ENCODE measurements around the gene MTA3.

Gene MTA3

DNA sequence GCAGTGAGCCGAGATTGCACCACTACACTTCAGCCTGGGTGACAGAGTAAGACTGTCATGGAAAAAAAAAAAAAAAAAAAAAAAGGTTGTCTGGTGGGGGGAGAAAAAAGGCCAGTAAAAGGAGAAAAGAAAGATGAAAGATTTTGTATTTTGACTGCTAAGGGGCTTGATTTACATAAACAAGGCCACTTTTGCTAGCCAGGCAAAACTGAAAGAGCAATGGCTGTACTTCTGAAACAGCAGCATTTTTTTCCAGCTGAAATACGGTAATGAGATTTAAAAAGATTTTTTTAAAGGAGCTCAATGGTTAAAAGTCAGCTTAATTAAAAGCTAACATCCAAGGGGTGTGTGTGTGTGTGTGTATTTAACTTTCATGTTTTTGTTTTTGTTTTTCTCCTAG, 206.8 kb downstream of the MTA3 start:
- no peak for FAIRE-seq
- TF ChIP-seq, protein P1, sequence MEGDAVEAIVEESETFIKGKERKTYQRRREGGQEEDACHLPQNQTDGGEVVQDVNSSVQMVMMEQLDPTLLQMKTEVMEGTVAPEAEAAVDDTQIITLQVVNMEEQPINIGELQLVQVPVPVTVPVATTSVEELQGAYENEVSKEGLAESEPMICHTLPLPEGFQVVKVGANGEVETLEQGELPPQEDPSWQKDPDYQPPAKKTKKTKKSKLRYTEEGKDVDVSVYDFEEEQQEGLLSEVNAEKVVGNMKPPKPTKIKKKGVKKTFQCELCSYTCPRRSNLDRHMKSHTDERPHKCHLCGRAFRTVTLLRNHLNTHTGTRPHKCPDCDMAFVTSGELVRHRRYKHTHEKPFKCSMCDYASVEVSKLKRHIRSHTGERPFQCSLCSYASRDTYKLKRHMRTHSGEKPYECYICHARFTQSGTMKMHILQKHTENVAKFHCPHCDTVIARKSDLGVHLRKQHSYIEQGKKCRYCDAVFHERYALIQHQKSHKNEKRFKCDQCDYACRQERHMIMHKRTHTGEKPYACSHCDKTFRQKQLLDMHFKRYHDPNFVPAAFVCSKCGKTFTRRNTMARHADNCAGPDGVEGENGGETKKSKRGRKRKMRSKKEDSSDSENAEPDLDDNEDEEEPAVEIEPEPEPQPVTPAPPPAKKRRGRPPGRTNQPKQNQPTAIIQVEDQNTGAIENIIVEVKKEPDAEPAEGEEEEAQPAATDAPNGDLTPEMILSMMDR (IDR thresholded peaks at IDR 0.05; ENCODE audit: insufficient read depth, missing control alignments): no peak

DNA sequence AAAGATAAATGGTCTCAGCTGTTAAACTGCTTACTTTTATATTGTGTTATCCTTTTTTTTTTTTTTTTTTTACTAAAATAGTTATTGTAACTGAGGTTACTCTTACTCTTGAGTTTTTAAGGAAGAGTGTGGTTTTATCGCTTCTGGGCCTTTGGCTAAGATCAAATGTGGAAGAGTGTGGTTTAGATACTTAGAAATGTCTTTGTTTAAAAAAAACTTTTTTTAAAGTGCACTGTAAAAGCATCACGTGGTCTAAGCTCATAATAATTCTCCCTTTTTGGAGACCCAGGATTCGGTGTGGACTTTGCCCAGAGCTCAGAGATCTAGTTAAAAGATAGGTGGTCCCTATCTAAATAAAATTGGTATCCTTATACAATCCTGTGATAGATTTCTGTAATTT, 207.4 kb downstream of the MTA3 start:
- FAIRE-seq (no peak), DNase-seq (ENCODE audit: insufficient read length, low spot score) (no peak)
- TF ChIP-seq, protein P1 (IDR thresholded peaks at IDR 0.05; ENCODE audit: insufficient read depth, missing control alignments): no peak

More for the DNA sequence above, 206.8 kb downstream of the MTA3 start:
- no peak for DNase-seq (ENCODE audit: insufficient read length, low spot score)

DNA sequence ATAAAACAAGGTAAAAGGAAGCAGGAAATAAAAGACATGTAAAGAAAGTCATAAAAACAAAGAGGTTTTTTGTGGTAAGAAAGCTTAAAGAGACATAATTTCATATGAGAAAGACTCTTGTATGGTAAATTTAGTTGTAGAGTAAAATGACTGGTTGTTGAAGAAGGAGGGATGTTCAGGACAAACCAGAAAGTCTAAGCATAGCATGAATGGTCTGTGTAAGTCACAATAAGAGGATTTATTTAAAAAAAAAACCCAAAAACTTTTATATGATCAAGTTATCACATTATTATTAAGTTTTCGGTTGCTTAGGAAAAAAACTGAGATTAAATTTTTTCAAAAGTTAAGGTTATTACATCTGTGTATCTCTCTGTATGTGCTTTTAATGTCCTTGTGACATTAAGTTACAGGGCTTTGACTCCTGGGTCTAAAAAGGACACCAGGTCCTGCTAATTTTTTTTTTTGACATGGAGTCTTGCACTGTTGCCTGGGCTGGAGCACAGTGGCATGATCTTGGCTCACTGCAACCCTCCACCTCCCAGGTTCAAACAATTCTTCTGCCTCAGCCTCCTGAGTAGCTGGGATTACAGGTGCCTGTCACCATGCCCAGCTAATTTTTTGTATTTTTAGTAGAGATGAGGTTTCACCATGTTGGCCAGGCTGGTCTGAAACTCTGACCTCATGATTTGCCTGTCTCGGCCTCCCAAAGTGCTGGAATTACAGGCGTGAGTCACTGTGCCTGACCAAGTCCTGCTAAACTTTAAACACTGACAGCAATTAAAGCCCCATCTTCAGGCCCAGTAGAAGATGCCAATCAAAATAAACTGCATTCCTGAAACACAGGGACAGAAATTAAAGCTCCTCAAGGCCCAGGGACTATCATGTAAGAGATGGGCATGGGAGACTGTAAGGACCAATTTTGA, 209.7 kb downstream of the MTA3 start:
- no peak for DNase-seq (ENCODE audit: insufficient read length, low spot score)
- FAIRE-seq: no peak
- TF ChIP-seq, protein P1 (IDR thresholded peaks at IDR 0.05; ENCODE audit: insufficient read depth, missing control alignments): no peak

DNA sequence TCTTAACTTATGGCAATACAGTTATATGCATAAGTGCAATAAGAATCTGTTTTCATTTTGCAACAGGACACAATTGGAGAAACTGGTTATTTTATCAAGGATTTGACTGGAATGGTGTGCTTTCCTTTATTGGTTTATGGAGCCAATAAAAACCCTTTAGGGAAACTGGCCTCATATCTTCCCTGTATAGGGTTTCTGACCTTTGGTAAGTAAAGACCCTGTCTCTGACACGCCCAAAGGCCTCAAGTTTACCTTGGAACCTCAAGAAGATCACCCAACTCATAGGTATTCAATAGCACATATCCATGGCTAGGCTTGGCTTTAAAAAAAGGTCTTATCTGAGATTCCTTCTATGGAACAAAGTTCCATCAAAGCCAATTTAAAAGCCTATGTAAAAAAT, 212.7 kb downstream of the MTA3 start:
- FAIRE-seq: no peak
- no peak for DNase-seq (ENCODE audit: insufficient read length, low spot score)
- TF ChIP-seq, protein P1 (IDR thresholded peaks at IDR 0.05; ENCODE audit: insufficient read depth, missing control alignments): no peak

DNA sequence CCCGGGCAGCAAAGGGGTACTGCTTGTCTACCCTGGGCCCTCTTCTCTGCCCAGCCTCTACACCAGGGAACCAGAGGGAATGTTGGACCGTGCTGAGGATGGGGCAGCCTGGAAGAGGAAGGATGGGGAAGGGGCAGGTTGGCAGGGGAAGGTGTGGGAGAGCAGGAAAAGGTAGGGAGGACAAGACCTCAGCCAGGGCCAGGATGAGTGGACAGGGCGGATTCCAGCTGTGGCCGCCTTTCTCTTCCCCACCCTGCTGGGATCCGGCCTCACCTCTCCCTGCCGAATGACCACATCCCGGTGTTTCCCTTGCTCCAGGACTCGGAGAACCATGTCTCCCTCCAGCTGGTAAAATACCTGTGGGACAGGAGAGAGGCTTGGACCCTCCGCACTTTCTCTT, 215.1 kb downstream of the MTA3 start:
- no peak for DNase-seq (ENCODE audit: insufficient read length, low spot score)
- TF ChIP-seq, protein P1 (IDR thresholded peaks at IDR 0.05; ENCODE audit: insufficient read depth, missing control alignments): no peak
- no peak for FAIRE-seq

DNA sequence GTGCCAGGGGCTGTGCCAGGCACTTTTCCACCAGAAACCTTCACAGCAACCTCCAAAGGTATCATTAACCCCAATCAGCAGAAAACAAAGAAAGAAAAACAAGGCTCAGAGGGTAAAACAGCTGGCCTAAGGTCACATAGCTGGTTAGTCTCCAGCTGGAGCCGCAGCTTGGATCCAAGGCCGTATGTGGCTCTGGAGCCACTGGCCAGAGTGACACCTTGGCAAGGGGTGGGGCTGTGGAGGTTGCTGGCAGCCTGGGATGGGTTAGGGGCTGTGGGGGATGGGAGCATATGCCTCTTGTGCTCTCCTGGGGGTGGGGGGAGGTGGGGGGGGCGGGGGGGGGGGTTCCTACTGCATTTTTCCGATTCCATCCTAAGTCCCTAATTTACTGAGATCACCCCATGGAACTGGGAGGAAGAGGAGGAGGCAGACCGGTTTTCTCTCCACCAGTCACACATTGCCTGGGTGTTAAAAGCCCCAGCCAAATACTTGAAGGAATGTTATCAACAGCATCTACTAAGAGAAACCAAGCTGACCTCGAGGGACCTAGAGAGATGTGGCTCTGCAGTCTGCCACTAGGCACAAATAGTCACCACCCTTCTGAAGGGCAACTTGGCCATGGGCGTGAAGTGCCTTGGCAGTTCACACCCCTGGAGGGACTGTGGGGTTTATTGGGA, 215.9 kb downstream of the MTA3 start:
- DNase-seq (ENCODE audit: insufficient read length, low spot score) (no peak), FAIRE-seq (no peak)
- TF ChIP-seq, protein P1 (IDR thresholded peaks at IDR 0.05; ENCODE audit: insufficient read depth, missing control alignments): no peak
